Heart right ventricle (tissue), 16 donors: ENCODE measurements around the gene SPATA2. TPM values are rescaled to one million over a fixed set of nuclear protein-coding genes. Genes with fewer than 3 reads are reported as not detected.

Source experiments
- ATAC-seq, 8 donors: fragments of 200-7000 bp; cut with Tn5 transposase; one replicate each; pipeline ENCODE4 v1.9.1; 2020; ENCODE audit warnings: mild to moderate bottlenecking in 8 of 8, moderate library complexity in 8 of 8, moderate number of reproducible peaks in 1 of 8
- DNase-seq, 2 donors: peaks; one replicate each; pipeline ENCODE4 v3.0.0-alpha.2; 2020
- H3K27ac ChIP-seq, 10 donors: fragments of 200-600 bp; sonication (generic) in 2 of 10; one replicate each; pipeline versions ENCODE4 v1.5.0 to v1.8.0; 2020 to 2022; ENCODE audit warnings: mild to moderate bottlenecking in 3 of 10
- H3K27me3 ChIP-seq, 7 donors: fragments of 200-600 bp; one replicate each; pipeline ENCODE4 v1.8.0; 2021 to 2022; ENCODE audit warnings: mild to moderate bottlenecking in 2 of 7
- H3K36me3 ChIP-seq, 9 donors: fragments of 200-600 bp; sonication (generic) in 1 of 9; one replicate each; pipeline versions ENCODE4 v1.5.0 to v1.8.0; 2020 to 2022; ENCODE audit warnings: mild to moderate bottlenecking in 2 of 9
- H3K4me1 ChIP-seq, 9 donors: fragments of 200-600 bp; sonication (generic) in 1 of 9; one replicate each; pipeline versions ENCODE4 v1.5.0 to v1.8.0; 2020 to 2022; ENCODE audit warnings: mild to moderate bottlenecking in 4 of 9
- H3K4me3 ChIP-seq, 10 donors: fragments of 200-600 bp; sonication (generic) in 2 of 10; one replicate each; pipeline versions ENCODE4 v1.5.0 to v1.8.0; 2020 to 2022; ENCODE audit warnings: mild to moderate bottlenecking in 7 of 10, moderate library complexity in 2 of 10
- H3K9me3 ChIP-seq, 11 donors: fragments of 200-600 bp in 10 of 11; sonication (generic) in 2 of 11; one replicate each; pipeline versions ENCODE4 v1.5.0 to v1.8.0; 2013 to 2022; ENCODE audit warnings: mild to moderate bottlenecking in 2 of 11, control low read depth in 1 of 11, moderate library complexity in 1 of 11
- CTCF ChIP-seq, 9 donors: fragments of 200-600 bp; sonication (generic) in 2 of 9; IDR thresholded peaks; one replicate each; pipeline versions ENCODE4 v1.5.0 to v1.8.0; 2021 to 2022; ENCODE audit warnings: antibody characterized with exemption in 9 of 9, mild to moderate bottlenecking in 5 of 9, moderate library complexity in 1 of 9
- WGBS, 2 donors: extraction: QIAGEN DNeasy Blood & Tissue Kit; methylation state at CpG; one replicate each; pipeline ENCODE4 v1.1.7; 2013; ENCODE audit warnings: inconsistent platforms in 1 of 2; 5-methylcytosine and 5-hydroxymethylcytosine counted together
- intact Hi-C, 10 donors: fragments of 100-400 bp; cut with DNase I; formaldehyde crosslinking; loops; one replicate each; pipeline versions ENCODE4 v1.11.1 to v1.14.2; 2022
- polyA plus RNA-seq, 2 donors: library from polyadenylated mRNA; stranded (reverse); fragments of 200-250 nt; gene quantifications; one replicate each; pipeline ENCODE4 v1.2.3, GENCODE V29; 2013
- total RNA-seq, 10 donors: library from RNA; stranded (reverse); fragmentation: NEBNext Ultra II Directional in 3 of 10; extraction: Animal tissue kit (Norgen Biotek cat#: 25700) in 3 of 10; gene quantifications; one replicate each; pipeline versions ENCODE4 v1.2.1 to v1.2.4, GENCODE V29; 2021 to 2023
- donor health status: Arrhythmogenic right ventricular cardiomyopathy.
- donor health status: ischemic (EF 13 %, LVEDD 7.1; RV severe dilation, severe dysfunction).
- donor health status: healthy with polysubstance abuse.
- donor health status: DM: no; HTN: yes; CAD: no.
- donor health status: DM: no; HTN: no; CAD: no.
- donor health status: ischemic (EF 25% LVEDD 6.9; RV normal size, moderate dysfunction).
- donor health status: ischemic (EF 25% LVEDD 5.7; RV mildly dilated, moderate dysfunction).
- donor health status: healthy.
- donor health status: DM: yes; HTN: yes; CAD: no.
- donor health status: Ischemic cardiomyopathy.
- donor health status: ischemic (EF 35%, LVEDD 5.7; RV mildly dilated, moderate dysfunction).
- donor health status: nonischemic (EF 11% LVEDD 7.7; RV severe dilation, severe dysfunction).
- donor health status: DM: yes; HTN: yes; CAD: no.
- donor health status: PGD.
- donor health status: ischemic (EF 29% LVEDD 5.4; RV normal size, mild dysfunction).
- donor health status: nonischemic (EF 23%, LVEDD 6.1; RV moderate dilation, normal function).

SPATA2 gene
- total and polyA plus RNA-seq, 12 donors = 4.8 to 11.8 (median 6.6) TPM

- H3K4me1 ChIP-seq = peaks cover 4 to 31% (median 24%) of the 10 kb centered on the region in 9 donors
- DNase-seq (no peak), ATAC-seq (no peak)
- no peak overlapping the region for H3K27ac ChIP-seq
- no peaks in the 10 kb centered on the region for H3K36me3 ChIP-seq
- TF ChIP-seq CTCF (IDR thresholded peaks at IDR 0.05) = no peak
- no peaks in the 10 kb centered on the region for H3K9me3 ChIP-seq
- intact Hi-C loops = loop anchor here in 1 of 10 donors (10.0 kb wide), 1 partner anchor 304 kb away; no protein-coding TSS in a partner anchor
- no peak overlapping the region for H3K4me3 ChIP-seq
- WGBS, 2 donors = 95 to 96% methylated on average over 3 of the region's 3 CpGs
- no peaks in the 10 kb centered on the region for H3K27me3 ChIP-seq
These were observed 3.1 kb upstream of the SPATA2 start for GRCh38 chr20:49918446-49918845.

GRCh38 chr20:49916146-49917002, 1.0 kb upstream of the SPATA2 start:
- intact Hi-C loops = loop anchor here in 1 of 10 donors (10.0 kb wide), 1 partner anchor 302 kb away; no protein-coding TSS in a partner anchor
- peak in 3 of 8 donors; percentile 14 to 26 (median 23) for ATAC-seq
- TF ChIP-seq CTCF (IDR thresholded peaks at IDR 0.05) = no peak

GRCh38 chr20:49915118-49915379, 280 bp downstream of the SPATA2 start:
- ATAC-seq (peak in 4 of 8 donors; percentile 1 to 45 (median 7)), DNase-seq (no peak)
- 0 to 1% methylated on average over 22 to 23 of the region's 23 CpGs for WGBS, 2 donors
- H3K4me1 ChIP-seq = peaks cover 7 to 59% (median 54%) of the 10 kb centered on the region in 9 donors
- intact Hi-C loops = loop anchor here in 1 of 10 donors (10.0 kb wide), 1 partner anchor 300 kb away; no protein-coding TSS in a partner anchor
- peak overlapping the region; percentile 81 to 100 (median 98) for H3K4me3 ChIP-seq
- H3K36me3 ChIP-seq = peaks cover 0 to 6% (median 0%) of the 10 kb centered on the region in 9 donors
- H3K27me3 ChIP-seq = no peaks in the 10 kb centered on the region
- peak in 1 of 9 donors; percentile 18 for TF ChIP-seq CTCF (IDR thresholded peaks at IDR 0.05)
- H3K27ac ChIP-seq = peak overlapping the region; percentile 96 to 99 (median 99)
- no peaks in the 10 kb centered on the region for H3K9me3 ChIP-seq

More at GRCh38 chr20:49916146-49917002, 1.0 kb upstream of the SPATA2 start:
- H3K36me3 ChIP-seq = peaks cover 0 to 4% (median 0%) of the 10 kb centered on the region in 9 donors
- peak overlapping the region in 9 of 10 donors; percentile 96 to 99 (median 99) for H3K27ac ChIP-seq
- no peaks in the 10 kb centered on the region for H3K27me3 ChIP-seq
- H3K4me1 ChIP-seq = peaks cover 4 to 45% (median 42%) of the 10 kb centered on the region in 9 donors
- H3K9me3 ChIP-seq = no peaks in the 10 kb centered on the region
- 40 to 42% methylated on average over 19 of the region's 19 CpGs for WGBS, 2 donors
- no peak for DNase-seq
- H3K4me3 ChIP-seq = peak overlapping the region; percentile 81 to 100 (median 98)

GRCh38 chr20:49914310-49915117, 815 bp downstream of the SPATA2 start:
- Histone ChIP-seq H3K4me1 (peaks cover 11 to 64% (median 59%) of the 10 kb centered on the region in 9 donors), H3K27ac (peak overlapping the region in 9 of 10 donors; percentile 96 to 99 (median 99)), H3K36me3 (peaks cover 0 to 11% (median 0%) of the 10 kb centered on the region in 9 donors), H3K27me3 (no peaks in the 10 kb centered on the region), H3K9me3 (no peaks in the 10 kb centered on the region), H3K4me3 (peak overlapping the region; percentile 81 to 100 (median 98))
- ATAC-seq (no peak), DNase-seq (no peak)
- no peak for TF ChIP-seq CTCF (IDR thresholded peaks at IDR 0.05)
- intact Hi-C loops = loop anchor here in 1 of 10 donors (10.0 kb wide), 1 partner anchor 300 kb away; no protein-coding TSS in a partner anchor
- 3 to 5% methylated on average over 19 of the region's 19 CpGs for WGBS, 2 donors
